AG09319 (cell line): ENCODE data around the gene VNN1.
"Not testable (repeated sequence)": the region's sequence is repeated elsewhere in the genome, so short reads cannot be mapped to it uniquely, and the experiment has no call there.

Experiments used
- DNase-seq: peaks from one replicate; pipeline ENCODE4 v3.0.0-alpha.2; 2010; ENCODE audit warnings: low read depth; ENCODE audit errors: extremely low read depth
- CTCF ChIP-seq: IDR thresholded peaks from 2 replicates; pipeline ENCODE4 v1.5.1; 2011; ENCODE audit warnings: low read depth, mild to moderate bottlenecking, inconsistent platforms, low read length, moderate library complexity

VNN1 gene

GRCh38 chr6:132708771-132709170, 5.1 kb downstream of the VNN1 start:
- no peak for DNase-seq
- TF ChIP-seq CTCF: no peak

DNA sequence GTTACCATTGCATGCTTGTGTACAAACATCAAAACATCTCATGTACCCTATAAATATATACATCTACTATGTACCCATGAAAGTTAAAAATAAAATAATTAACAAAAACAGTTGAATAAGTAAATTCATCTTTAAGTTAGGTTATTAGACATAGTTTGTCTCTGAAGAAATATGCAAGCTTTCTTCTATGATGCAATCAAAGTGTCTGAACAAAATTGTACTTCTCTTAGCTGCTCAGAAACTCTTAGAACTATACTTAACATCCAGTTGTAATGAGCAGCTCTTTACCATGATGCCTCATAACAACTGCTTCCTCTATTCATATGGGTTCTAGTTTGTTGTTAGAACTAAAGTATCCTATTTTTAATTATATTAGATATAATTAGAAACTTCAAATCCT, 5.9 kb downstream of the VNN1 start:
- TF ChIP-seq CTCF: no peak
- no peak for DNase-seq

DNA sequence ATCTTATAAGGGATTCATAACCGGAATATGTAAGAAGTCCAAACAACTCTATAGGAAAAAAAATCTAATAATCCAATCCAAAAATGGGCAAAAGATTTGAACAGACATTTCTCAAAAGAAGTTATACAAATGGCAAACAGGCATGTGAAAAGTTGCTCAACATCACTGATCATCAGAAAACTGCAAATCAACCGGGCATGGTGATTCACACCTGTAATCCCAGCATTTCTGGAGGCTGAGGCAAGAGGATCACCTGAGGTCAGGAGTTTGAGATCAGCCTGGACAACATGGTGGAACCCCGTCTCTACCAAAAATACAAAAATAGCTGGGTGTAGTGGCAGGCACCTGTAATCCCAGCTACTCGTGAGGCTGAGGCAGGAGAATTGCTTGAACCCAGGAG, 7.1 kb downstream of the VNN1 start:
- not testable (repeated sequence) for DNase-seq

DNA sequence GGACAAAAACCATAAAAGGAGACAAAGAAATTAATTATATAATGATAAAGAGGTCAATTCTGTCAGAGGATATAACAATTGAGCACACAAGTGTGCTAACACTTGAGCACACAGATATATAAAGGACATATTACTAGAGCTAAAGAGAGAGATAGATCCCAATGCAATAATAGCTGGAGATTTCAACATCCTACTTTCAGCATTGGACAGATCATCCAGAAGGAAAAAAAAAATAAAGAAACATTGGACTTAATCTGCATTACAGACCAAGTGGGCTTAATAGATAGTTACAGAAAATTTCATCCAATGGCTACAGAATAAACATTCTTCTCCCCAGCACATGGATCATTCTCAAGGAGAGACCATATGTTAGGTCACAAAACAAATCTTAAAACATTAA, 9.9 kb downstream of the VNN1 start:
- no peak for DNase-seq
- TF ChIP-seq CTCF: no peak

DNA sequence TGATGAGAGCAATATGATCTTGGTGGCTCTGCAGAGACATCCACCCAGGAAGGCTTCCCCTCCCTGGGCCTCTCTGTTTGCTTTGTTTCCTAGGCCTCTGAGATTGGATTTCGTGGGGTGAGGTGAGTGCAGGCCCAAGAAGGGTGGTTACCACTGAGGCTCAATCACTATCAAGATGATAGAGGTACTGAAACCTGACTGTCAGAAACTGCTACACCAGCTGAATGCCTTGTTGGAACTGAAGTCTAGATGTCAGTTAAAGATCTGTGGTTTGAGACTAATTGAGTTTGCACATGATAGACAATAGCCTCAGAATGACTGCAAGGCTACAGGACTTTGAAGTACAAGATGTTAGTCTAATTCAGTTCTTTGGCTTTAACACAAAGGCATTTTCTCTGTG, 15.2 kb downstream of the VNN1 start:
- DNase-seq: no peak
- no peak for TF ChIP-seq CTCF

- TF ChIP-seq CTCF: no peak
- no peak for DNase-seq
Measured at GRCh38 chr6:132695773-132696172, 18.1 kb downstream of the VNN1 start.

GRCh38 chr6:132693478-132693877, 20.4 kb downstream of the VNN1 start:
- no peak for TF ChIP-seq CTCF
- DNase-seq: no peak

- no peak for DNase-seq
- no peak for TF ChIP-seq CTCF
Measured at GRCh38 chr6:132690678-132691077, 23.2 kb downstream of the VNN1 start.
